Heart left ventricle (tissue), 16 donors: ENCODE data around the gene TARBP1. TPM values are rescaled to one million over a fixed set of nuclear protein-coding genes. Genes with fewer than 3 reads are reported as not detected.
A peak's percentile ranks its signal among the peaks of the same experiment; 100 is the strongest.
"Not testable (repeated sequence)": the region's sequence is repeated elsewhere in the genome, so short reads cannot be mapped to it uniquely, and the experiment has no call there.

ENCODE experiments used
- ATAC-seq, 4 donors: fragments of 200-7000 bp; cut with Tn5 transposase; one replicate each; pipeline ENCODE4 v1.9.1; 2020 to 2022; ENCODE audit warnings: moderate library complexity in 4 of 4, mild to moderate bottlenecking in 3 of 4, moderate number of reproducible peaks in 1 of 4
- DNase-seq, 5 donors: peaks; one replicate each; pipeline ENCODE4 v3.0.0-alpha.2; 2020
- H3K27ac ChIP-seq, 12 donors: fragments of 200-600 bp; sonication (generic) in 4 of 12; one replicate each; pipeline versions ENCODE4 v1.5.0 to v1.8.0; 2016 to 2022; ENCODE audit warnings: mild to moderate bottlenecking in 2 of 12
- H3K27me3 ChIP-seq, 9 donors: fragments of 200-600 bp; sonication (generic) in 2 of 9; one replicate each; pipeline versions ENCODE4 v1.5.1 to v1.8.0; 2016 to 2022; ENCODE audit warnings: mild to moderate bottlenecking in 3 of 9
- H3K36me3 ChIP-seq, 9 donors: fragments of 200-600 bp; sonication (generic) in 2 of 9; one replicate each; pipeline versions ENCODE4 v1.5.0 to v1.8.0; 2018 to 2022; ENCODE audit warnings: mild to moderate bottlenecking in 2 of 9
- H3K4me1 ChIP-seq, 12 donors: fragments of 200-600 bp; sonication (generic) in 4 of 12; one replicate each; pipeline versions ENCODE4 v1.5.0 to v1.8.0; 2016 to 2022; ENCODE audit warnings: mild to moderate bottlenecking in 3 of 12
- H3K4me3 ChIP-seq, 12 donors: fragments of 200-600 bp; sonication (generic) in 4 of 12; one replicate each; pipeline versions ENCODE4 v1.5.0 to v1.8.0; 2017 to 2022; ENCODE audit warnings: mild to moderate bottlenecking in 9 of 12, moderate library complexity in 4 of 12
- H3K9me3 ChIP-seq, 12 donors: fragments of 200-600 bp; sonication (generic) in 4 of 12; one replicate each; pipeline versions ENCODE4 v1.5.0 to v1.8.0; 2016 to 2022; ENCODE audit warnings: mild to moderate bottlenecking in 1 of 12
- CTCF ChIP-seq, 12 donors: fragments of 200-600 bp; sonication (generic) in 4 of 12; IDR thresholded peaks; one replicate each; pipeline versions ENCODE4 v1.5.0 to v1.8.0; 2018 to 2022; ENCODE audit warnings: antibody characterized with exemption in 12 of 12, mild to moderate bottlenecking in 5 of 12
- POLR2A ChIP-seq, 2 donors: fragments of 450-650 bp; IDR thresholded peaks; one replicate each; pipeline ENCODE4 v1.6.1; 2017; ENCODE audit warnings: antibody characterized with exemption in 2 of 2, mild to moderate bottlenecking in 2 of 2, moderate library complexity in 2 of 2
- WGBS, 4 donors: extraction: QIAGEN DNeasy Blood & Tissue Kit in 2 of 4; methylation state at CpG; one replicate each; pipeline versions ENCODE4 v1.1.5 to v1.1.7; 2013 to 2018; 5-methylcytosine and 5-hydroxymethylcytosine counted together
- intact Hi-C, 10 donors: fragments of 100-400 bp; cut with DNase I; formaldehyde crosslinking; loops; one replicate each; pipeline versions ENCODE4 v1.11.1 to v1.14.2; 2022
- polyA plus RNA-seq, 2 donors: library from polyadenylated mRNA; stranded (reverse); fragments of 200-250 nt; gene quantifications; one replicate each; pipeline ENCODE4 v1.2.3, GENCODE V29; 2013
- total RNA-seq, 9 donors: library from RNA; depleted of rRNA in 2 of 9; stranded (reverse); fragments of >200 nt in 2 of 9; fragmentation: NEBNext Ultra II Directional in 3 of 9; extraction: Animal tissue kit (Norgen Biotek cat#: 25700) in 3 of 9; gene quantifications; one replicate each; pipeline versions ENCODE4 v1.1.0 to v1.2.4, GENCODE V29; 2016 to 2023
- donor health status: ischemic (EF 13 %, LVEDD 7.1; RV severe dilation, severe dysfunction).
- donor health status: healthy with polysubstance abuse.
- donor health status: DM: no; HTN: yes; CAD: no.
- donor health status: DM: no; HTN: no; CAD: no.
- donor health status: ischemic (EF 25% LVEDD 6.9; RV normal size, moderate dysfunction).
- donor health status: ischemic (EF 25% LVEDD 5.7; RV mildly dilated, moderate dysfunction).
- donor health status: healthy.
- donor health status: DM: yes; HTN: yes; CAD: no.
- donor health status: ischemic (EF 35%, LVEDD 5.7; RV mildly dilated, moderate dysfunction).
- donor health status: nonischemic (EF 11% LVEDD 7.7; RV severe dilation, severe dysfunction).
- donor health status: DM: yes; HTN: yes; CAD: no.
- donor health status: PGD.
- donor health status: ischemic (EF 29% LVEDD 5.4; RV normal size, mild dysfunction).
- donor health status: nonischemic (EF 23%, LVEDD 6.1; RV moderate dilation, normal function).

Gene TARBP1
- total and polyA plus RNA-seq, 11 donors: 4.8 to 18.2 (median 9.9) TPM

GRCh38 chr1:234519506-234519905 lies 40.5 kb upstream of the TARBP1 start:
- 91 to 98% (median 96%) methylated on average over 10 of the region's 10 CpGs for WGBS, 4 donors

GRCh38 chr1:234518876-234519275 lies 39.9 kb upstream of the TARBP1 start:
- ATAC-seq (no peak), DNase-seq (no peak)
- Histone ChIP-seq H3K4me3 (no peak overlapping the region), H3K9me3 (no peaks in the 10 kb centered on the region), H3K36me3 (no peaks in the 10 kb centered on the region), H3K4me1 (peaks cover 2 to 72% (median 27%) of the 10 kb centered on the region in 12 donors), H3K27me3 (no peaks in the 10 kb centered on the region), H3K27ac (peak overlapping the region in 10 of 12 donors; percentile 9 to 94 (median 56))
- 75 to 82% (median 80%) methylated on average over 10 of the region's 10 CpGs for WGBS, 4 donors
- TF ChIP-seq POLR2A (IDR thresholded peaks at IDR 0.05): no peak
- no peak for TF ChIP-seq CTCF (IDR thresholded peaks at IDR 0.05)
- intact Hi-C loops: no loop called here

More at GRCh38 chr1:234519506-234519905, 40.5 kb upstream of the TARBP1 start:
- TF ChIP-seq CTCF (IDR thresholded peaks at IDR 0.05) (no peak), POLR2A (IDR thresholded peaks at IDR 0.05) (no peak)
- no peak overlapping the region for H3K4me3 ChIP-seq
- intact Hi-C loops: no loop called here
- H3K27ac ChIP-seq: peak overlapping the region in 9 of 12 donors; percentile 12 to 94 (median 59)
- no peak for ATAC-seq
- no peaks in the 10 kb centered on the region for H3K9me3 ChIP-seq
- H3K4me1 ChIP-seq: peaks cover 2 to 78% (median 34%) of the 10 kb centered on the region in 12 donors
- no peak for DNase-seq
- no peaks in the 10 kb centered on the region for H3K36me3 ChIP-seq
- no peaks in the 10 kb centered on the region for H3K27me3 ChIP-seq

- H3K4me3 ChIP-seq, H3K27me3 ChIP-seq, H3K9me3 ChIP-seq, H3K36me3 ChIP-seq, DNase-seq, intact Hi-C loops, ATAC-seq: not testable (repeated sequence)
- WGBS, 4 donors: 73 to 86% (median 77%) methylated on average over 9 to 10 of the region's 10 CpGs
- H3K27ac ChIP-seq: peak overlapping the region in 10 of 12 donors; percentile 12 to 94 (median 56)
- H3K4me1 ChIP-seq: peaks cover 2 to 69% (median 23%) of the 10 kb centered on the region in 12 donors
Measured at GRCh38 chr1:234518086-234518485, 39.1 kb upstream of the TARBP1 start.

GRCh38 chr1:234517110-234517802 lies 38.3 kb upstream of the TARBP1 start:
- DNase-seq (no peak), ATAC-seq (no peak)
- WGBS, 4 donors: 57 to 77% (median 67%) methylated on average over 9 of the region's 9 CpGs
- Histone ChIP-seq H3K36me3 (no peaks in the 10 kb centered on the region), H3K9me3 (no peaks in the 10 kb centered on the region), H3K4me3 (no peak overlapping the region), H3K4me1 (peaks cover 0 to 64% (median 16%) of the 10 kb centered on the region in 12 donors), H3K27me3 (no peaks in the 10 kb centered on the region), H3K27ac (peak overlapping the region in 8 of 12 donors; percentile 8 to 93 (median 50))
- intact Hi-C loops: no loop called here
- no peak for TF ChIP-seq POLR2A (IDR thresholded peaks at IDR 0.05)
- TF ChIP-seq CTCF (IDR thresholded peaks at IDR 0.05): no peak
